Body of pancreas (tissue), 4 donors: Measurements from ENCODE around the gene DLD. TPM values are rescaled to one million over a fixed set of nuclear protein-coding genes. Genes with fewer than 3 reads are reported as not detected.

Experiments used
- ATAC-seq: fragments of 150-250 bp; one replicate; pipeline ENCODE4 v1.9.1; 2016
- DNase-seq, 4 donors: peaks; one replicate each; pipeline ENCODE4 v3.0.0-alpha.2; 2019
- H3K27ac ChIP-seq, 4 donors: fragments of 200-600 bp; sonication (generic); 1 replicate in 3 of 4; 2 replicates in 1 of 4; pipeline versions ENCODE4 v1.5.1 to v1.6.1; 2016 to 2019; ENCODE audit warnings: mild to moderate bottlenecking in 1 of 4, mixed read lengths in 1 of 4, moderate library complexity in 1 of 4
- H3K27me3 ChIP-seq, 2 donors: fragments of 200-600 bp; sonication (generic); one replicate each; pipeline ENCODE4 v1.6.0; 2016; ENCODE audit warnings: mild to moderate bottlenecking in 1 of 2
- H3K36me3 ChIP-seq, 2 donors: fragments of 200-600 bp; sonication (generic); replicated peaks in 1 of 2; 2 replicates each; pipeline ENCODE4 v1.5.1; 2016; ENCODE audit warnings: low read depth in 2 of 2; ENCODE audit not compliant: insufficient read depth in 1 of 2
- H3K4me1 ChIP-seq: fragments of 200-600 bp; sonication (generic); one replicate; pipeline ENCODE4 v1.6.0; 2016
- H3K4me3 ChIP-seq, 2 donors: fragments of 200-600 bp; sonication (generic); 1 replicate in 1 of 2; 2 replicates in 1 of 2; pipeline ENCODE4 v1.5.1; 2016 to 2019
- H3K9me3 ChIP-seq, 3 donors: fragments of 200-600 bp; sonication (generic); 1 replicate in 2 of 3; 2 replicates in 1 of 3; pipeline ENCODE4 v1.5.1; 2016
- CTCF ChIP-seq, 7 experiments: fragments of 450-650 bp in 4 of 7; fragments of 200-600 bp in 3 of 7; sonication (generic) in 3 of 7; IDR thresholded peaks; one replicate each; pipeline ENCODE4 v1.5.1; 2016 to 2019; ENCODE audit warnings: antibody characterized with exemption in 7 of 7
- POLR2A ChIP-seq, 3 donors: fragments of 450-650 bp; IDR thresholded peaks; one replicate each; pipeline ENCODE4 v1.6.1; 2016; ENCODE audit warnings: antibody characterized with exemption in 3 of 3, mild to moderate bottlenecking in 2 of 3
- WGBS, 2 donors: methylation state at CpG; one replicate each; pipeline ENCODE4 v1.1.5; 2017; 5-methylcytosine and 5-hydroxymethylcytosine counted together
- intact Hi-C: fragments of 100-400 bp; cut with DNase I; formaldehyde crosslinking; loops from one replicate; pipeline ENCODE4 v1.15.1; 2023
- total RNA-seq, 2 donors: library from RNA; depleted of rRNA; stranded (reverse); fragments of >200 nt; gene quantifications; one replicate each; pipeline ENCODE4 v1.1.0, GENCODE V29; 2016

DLD gene
- total RNA-seq, 2 donors from 2014 or later: 53.7 to 123 TPM

GRCh38 chr7:107924841-107925504, 34.0 kb downstream of the DLD start:
- Histone ChIP-seq H3K27me3 (no peaks in the 10 kb centered on the region), H3K4me3 (no peak overlapping the region), H3K9me3 (no peaks in the 10 kb centered on the region), H3K36me3 (peaks cover 0 to 26% of the 10 kb centered on the region in 2 donors), H3K4me1 (no peaks in the 10 kb centered on the region), H3K27ac (no peak overlapping the region)
- intact Hi-C loops: no loop called here
- DNase-seq: no peak
- ATAC-seq: no peak
- no peak for TF ChIP-seq CTCF (IDR thresholded peaks at IDR 0.05)
- no peak for TF ChIP-seq POLR2A (IDR thresholded peaks at IDR 0.05)
- WGBS, 2 donors: 75 to 85% methylated on average over 5 of the region's 5 CpGs

GRCh38 chr7:107926481-107926880, 35.5 kb downstream of the DLD start:
- Histone ChIP-seq H3K36me3 (peaks cover 0 to 32% of the 10 kb centered on the region in 2 donors), H3K9me3 (no peaks in the 10 kb centered on the region), H3K27ac (no peak overlapping the region), H3K4me3 (no peak overlapping the region), H3K4me1 (no peaks in the 10 kb centered on the region), H3K27me3 (no peaks in the 10 kb centered on the region)
- no peak for TF ChIP-seq CTCF (IDR thresholded peaks at IDR 0.05)
- no peak for TF ChIP-seq POLR2A (IDR thresholded peaks at IDR 0.05)
- no peak for DNase-seq
- intact Hi-C loops: no loop called here
- ATAC-seq: no peak
- WGBS, 2 donors: 50 to 81% methylated on average over 1 of the region's 1 CpG

GRCh38 chr7:107931740-107932515, 40.9 kb downstream of the DLD start:
- TF ChIP-seq CTCF (IDR thresholded peaks at IDR 0.05) (no peak), POLR2A (IDR thresholded peaks at IDR 0.05) (no peak)
- Histone ChIP-seq H3K36me3 (peaks cover 0 to 19% of the 10 kb centered on the region in 2 donors), H3K27ac (no peak overlapping the region), H3K27me3 (no peaks in the 10 kb centered on the region), H3K4me3 (no peak overlapping the region), H3K9me3 (no peaks in the 10 kb centered on the region), H3K4me1 (no peaks in the 10 kb centered on the region)
- ATAC-seq: no peak
- DNase-seq: peak in 3 of 4 donors; percentile 24 to 30 (median 28)
- intact Hi-C loops: no loop called here
- 63 to 92% methylated on average over 5 of the region's 5 CpGs for WGBS, 2 donors

- DNase-seq (no peak), ATAC-seq (no peak)
- intact Hi-C loops: no loop called here
- Histone ChIP-seq H3K9me3 (no peaks in the 10 kb centered on the region), H3K4me1 (no peaks in the 10 kb centered on the region), H3K36me3 (peaks cover 0 to 19% of the 10 kb centered on the region in 2 donors), H3K27ac (no peak overlapping the region), H3K4me3 (no peak overlapping the region), H3K27me3 (no peaks in the 10 kb centered on the region)
- TF ChIP-seq CTCF (IDR thresholded peaks at IDR 0.05): no peak
- TF ChIP-seq POLR2A (IDR thresholded peaks at IDR 0.05): no peak
- WGBS, 2 donors: 52 to 79% methylated on average over 2 of the region's 2 CpGs
Observed at GRCh38 chr7:107932805-107933204, 41.8 kb downstream of the DLD start.
